PFSK-1 (cell line): ENCODE data around the gene WBP1L.

Experiments used
- FOXP2 ChIP-seq: optimal IDR thresholded peaks from 2 replicates; pipeline ENCODE3; 2011; ENCODE audit warnings: borderline replicate concordance, control low read depth, inconsistent platforms; ENCODE audit not compliant: insufficient read depth; ENCODE audit errors: extremely low read length, extremely low read depth
- POLR2AphosphoS5 ChIP-seq: IDR thresholded peaks from 2 replicates; pipeline ENCODE4 v1.6.1; 2012; ENCODE audit warnings: low read depth, mild to moderate bottlenecking, control low read depth, low read length, moderate library complexity
- SIN3A ChIP-seq: IDR thresholded peaks from 2 replicates; pipeline ENCODE4 v1.6.1; 2012; ENCODE audit warnings: mild to moderate bottlenecking, low read length, moderate library complexity, borderline replicate concordance; ENCODE audit not compliant: insufficient read depth
- TAF1 ChIP-seq: IDR thresholded peaks from 2 replicates; pipeline ENCODE4 v1.6.1; 2012; ENCODE audit warnings: low read length, control low read depth, borderline replicate concordance; ENCODE audit not compliant: insufficient read depth
- TF ChIP-seq, protein P1 (sequence below), 2 experiments: IDR thresholded peaks; 2 replicates each; pipeline versions ENCODE4 v1.6.1 to v1.8.0; 2011 to 2012; ENCODE audit warnings: low read depth in 2 of 2, low read length in 2 of 2, control low read depth in 1 of 2, inconsistent platforms in 1 of 2, mild to moderate bottlenecking in 1 of 2, moderate library complexity in 1 of 2; ENCODE audit not compliant: insufficient read depth in 1 of 2

WBP1L gene

DNA sequence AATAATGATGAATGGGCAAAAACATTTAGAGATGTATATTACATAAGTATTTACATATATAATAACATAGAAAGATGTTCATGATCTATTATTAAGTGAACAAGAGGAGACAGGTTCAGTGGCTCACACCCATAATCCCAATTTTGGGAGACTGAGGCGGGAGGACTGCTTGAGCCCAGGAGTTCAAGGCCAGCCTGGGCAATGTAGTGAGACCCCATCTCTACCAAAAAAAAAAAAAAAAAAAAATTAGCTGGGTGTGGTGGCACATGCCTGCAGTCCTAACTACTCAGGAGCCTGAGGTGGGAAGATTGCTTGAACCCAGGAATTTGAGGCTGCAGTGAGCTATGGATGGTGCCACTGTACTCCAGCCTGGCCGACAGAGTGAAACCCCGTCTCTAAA lies 42.0 kb upstream of the WBP1L start:
- TF ChIP-seq, protein P1, sequence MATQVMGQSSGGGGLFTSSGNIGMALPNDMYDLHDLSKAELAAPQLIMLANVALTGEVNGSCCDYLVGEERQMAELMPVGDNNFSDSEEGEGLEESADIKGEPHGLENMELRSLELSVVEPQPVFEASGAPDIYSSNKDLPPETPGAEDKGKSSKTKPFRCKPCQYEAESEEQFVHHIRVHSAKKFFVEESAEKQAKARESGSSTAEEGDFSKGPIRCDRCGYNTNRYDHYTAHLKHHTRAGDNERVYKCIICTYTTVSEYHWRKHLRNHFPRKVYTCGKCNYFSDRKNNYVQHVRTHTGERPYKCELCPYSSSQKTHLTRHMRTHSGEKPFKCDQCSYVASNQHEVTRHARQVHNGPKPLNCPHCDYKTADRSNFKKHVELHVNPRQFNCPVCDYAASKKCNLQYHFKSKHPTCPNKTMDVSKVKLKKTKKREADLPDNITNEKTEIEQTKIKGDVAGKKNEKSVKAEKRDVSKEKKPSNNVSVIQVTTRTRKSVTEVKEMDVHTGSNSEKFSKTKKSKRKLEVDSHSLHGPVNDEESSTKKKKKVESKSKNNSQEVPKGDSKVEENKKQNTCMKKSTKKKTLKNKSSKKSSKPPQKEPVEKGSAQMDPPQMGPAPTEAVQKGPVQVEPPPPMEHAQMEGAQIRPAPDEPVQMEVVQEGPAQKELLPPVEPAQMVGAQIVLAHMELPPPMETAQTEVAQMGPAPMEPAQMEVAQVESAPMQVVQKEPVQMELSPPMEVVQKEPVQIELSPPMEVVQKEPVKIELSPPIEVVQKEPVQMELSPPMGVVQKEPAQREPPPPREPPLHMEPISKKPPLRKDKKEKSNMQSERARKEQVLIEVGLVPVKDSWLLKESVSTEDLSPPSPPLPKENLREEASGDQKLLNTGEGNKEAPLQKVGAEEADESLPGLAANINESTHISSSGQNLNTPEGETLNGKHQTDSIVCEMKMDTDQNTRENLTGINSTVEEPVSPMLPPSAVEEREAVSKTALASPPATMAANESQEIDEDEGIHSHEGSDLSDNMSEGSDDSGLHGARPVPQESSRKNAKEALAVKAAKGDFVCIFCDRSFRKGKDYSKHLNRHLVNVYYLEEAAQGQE (IDR thresholded peaks at IDR 0.05; ENCODE audit: insufficient read depth in 1 of 2, low read depth in 2 of 2, low read length in 2 of 2) = no peak
- no peak for TF ChIP-seq POLR2AphosphoS5
- no peak for TF ChIP-seq TAF1
- TF ChIP-seq SIN3A = no peak
- no peak for TF ChIP-seq FOXP2

DNA sequence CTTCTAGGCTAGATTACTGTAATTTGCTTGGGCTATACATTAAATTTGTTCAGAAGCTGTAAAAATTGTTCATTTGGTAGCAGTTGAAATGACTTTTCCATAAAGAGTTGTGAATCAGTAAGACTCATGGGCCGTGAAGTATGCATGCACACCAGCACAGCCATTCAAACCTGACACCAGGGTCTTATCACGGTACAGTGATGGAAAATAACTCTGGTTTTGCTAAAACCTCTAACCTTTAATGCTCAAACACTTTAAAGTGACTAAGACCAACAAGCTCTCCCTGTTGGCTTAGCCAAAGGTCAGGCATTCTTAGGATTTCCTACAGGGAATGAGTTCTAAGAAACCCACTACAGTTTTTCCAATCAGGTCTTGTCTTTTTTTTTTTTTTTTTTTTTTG lies 41.0 kb upstream of the WBP1L start:
- TF ChIP-seq POLR2AphosphoS5 (no peak), SIN3A (no peak), TAF1 (no peak), FOXP2 (no peak)
- TF ChIP-seq, protein P1 (IDR thresholded peaks at IDR 0.05; ENCODE audit: insufficient read depth in 1 of 2, low read depth in 2 of 2, low read length in 2 of 2) = no peak

DNA sequence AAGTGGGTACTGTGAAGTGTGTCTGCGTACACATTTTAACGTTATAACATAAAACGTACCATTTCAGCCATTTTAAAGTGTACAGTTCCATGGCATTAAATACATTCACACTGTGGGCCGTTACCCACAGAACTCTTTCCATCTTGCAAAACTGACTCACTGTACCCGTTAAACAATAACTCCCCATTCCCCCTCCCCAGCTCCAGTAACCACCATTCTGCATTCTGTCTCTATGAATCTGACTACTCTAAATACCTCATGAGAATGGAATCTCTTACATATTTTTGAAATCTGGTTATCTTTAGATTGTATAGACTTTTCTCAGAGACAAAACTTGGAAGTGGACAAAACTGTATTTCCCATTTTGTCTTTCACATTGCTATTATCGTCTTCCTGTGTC lies 38.8 kb upstream of the WBP1L start:
- no peak for TF ChIP-seq POLR2AphosphoS5
- TF ChIP-seq, protein P1 (IDR thresholded peaks at IDR 0.05; ENCODE audit: insufficient read depth in 1 of 2, low read depth in 2 of 2, low read length in 2 of 2) = no peak
- no peak for TF ChIP-seq TAF1
- no peak for TF ChIP-seq SIN3A
- no peak for TF ChIP-seq FOXP2

DNA sequence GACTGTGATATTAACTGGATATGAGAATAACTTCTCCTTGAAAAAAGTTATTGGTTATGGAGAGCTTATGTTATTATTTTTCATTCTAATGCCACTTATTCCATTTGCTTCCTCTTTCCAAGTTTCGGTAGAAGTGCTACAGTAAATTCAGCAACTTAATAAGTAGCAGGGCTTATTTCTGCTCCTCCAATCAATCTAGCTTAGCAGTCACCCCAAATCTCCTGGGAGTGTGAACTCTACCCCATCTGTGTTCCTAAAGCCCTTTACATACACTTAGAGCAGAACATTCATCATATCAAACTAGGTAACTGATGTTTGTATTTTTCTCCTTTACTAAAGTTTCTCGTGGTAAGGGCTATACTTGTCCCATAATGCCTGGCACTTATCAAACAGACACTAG lies 38.2 kb upstream of the WBP1L start:
- no peak for TF ChIP-seq TAF1
- TF ChIP-seq, protein P1 (IDR thresholded peaks at IDR 0.05; ENCODE audit: insufficient read depth in 1 of 2, low read depth in 2 of 2, low read length in 2 of 2) = no peak
- TF ChIP-seq FOXP2 = no peak
- no peak for TF ChIP-seq SIN3A
- TF ChIP-seq POLR2AphosphoS5 = no peak

DNA sequence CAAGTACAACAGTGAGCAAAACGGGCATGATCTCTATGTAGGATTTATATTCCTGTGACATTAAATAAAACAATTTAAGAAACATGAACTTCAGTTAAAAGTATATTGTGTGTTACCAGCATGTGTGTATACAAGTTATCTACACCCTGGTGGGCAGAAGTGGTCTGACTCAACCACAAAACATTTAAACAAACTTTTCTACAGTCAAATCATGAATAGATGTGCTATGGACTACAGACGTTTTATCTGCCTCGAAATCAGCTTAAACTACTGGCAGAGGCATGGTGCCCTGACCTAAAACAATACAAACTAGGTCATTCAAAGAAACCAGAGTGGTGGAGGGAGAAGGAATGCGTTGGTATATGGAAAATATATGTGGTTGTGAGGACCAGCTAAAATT lies 33.1 kb upstream of the WBP1L start:
- TF ChIP-seq TAF1 = no peak
- TF ChIP-seq SIN3A = no peak
- TF ChIP-seq, protein P1 (IDR thresholded peaks at IDR 0.05; ENCODE audit: insufficient read depth in 1 of 2, low read depth in 2 of 2, low read length in 2 of 2) = no peak
- TF ChIP-seq FOXP2 = no peak
- no peak for TF ChIP-seq POLR2AphosphoS5
